ENCODE results near the gene RAB7B.

- no peak for TF ChIP-seq CTCF (IDR thresholded peaks at IDR 0.05)
- no peak for TF ChIP-seq NR2C2 (CRISPR knock-in tag; IDR thresholded peaks at IDR 0.05)
- no peak for TF ChIP-seq NR3C1 (CRISPR knock-in tag; conservative IDR thresholded peaks at IDR 0.05; ENCODE audit: low read depth)
- TF ChIP-seq AFF4 (CRISPR knock-in tag; IDR thresholded peaks at IDR 0.05; ENCODE audit: borderline replicate concordance): no peak
Measured at GRCh38 chr1:206011057-206011456, 7.9 kb upstream of the RAB7B start.

Measured in WTC11 (cell line).